ENCODE results near the gene GBP7.

The GBP7 gene

DNA sequence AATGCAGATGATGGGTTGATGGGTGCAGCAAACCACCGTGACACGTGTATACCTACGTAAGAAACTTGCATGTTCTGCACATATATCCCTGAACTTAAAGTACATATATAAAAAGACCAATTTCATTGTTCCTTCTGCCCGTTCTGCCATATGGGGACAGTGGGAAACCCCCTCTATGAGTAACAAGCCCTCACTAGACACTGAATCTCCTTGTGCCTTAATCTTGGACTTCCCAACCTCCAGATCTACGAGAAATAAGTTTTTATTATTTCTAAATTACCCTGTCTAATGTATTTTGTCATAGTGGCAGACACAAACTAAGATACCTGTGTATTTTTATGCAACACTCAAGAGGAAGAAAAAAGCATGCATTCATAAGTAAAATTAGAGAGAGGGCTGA lies 10.0 kb downstream of the GBP7 start:
- no peak for DNase-seq (ENCODE audit: low spot score)
- H3K27ac ChIP-seq = no peak overlapping the region
- ChIA-PET POLR2A (ENCODE audit: low non-redundant PET) (no interaction called here), CTCF (no interaction called here)
- TF ChIP-seq, protein P1, sequence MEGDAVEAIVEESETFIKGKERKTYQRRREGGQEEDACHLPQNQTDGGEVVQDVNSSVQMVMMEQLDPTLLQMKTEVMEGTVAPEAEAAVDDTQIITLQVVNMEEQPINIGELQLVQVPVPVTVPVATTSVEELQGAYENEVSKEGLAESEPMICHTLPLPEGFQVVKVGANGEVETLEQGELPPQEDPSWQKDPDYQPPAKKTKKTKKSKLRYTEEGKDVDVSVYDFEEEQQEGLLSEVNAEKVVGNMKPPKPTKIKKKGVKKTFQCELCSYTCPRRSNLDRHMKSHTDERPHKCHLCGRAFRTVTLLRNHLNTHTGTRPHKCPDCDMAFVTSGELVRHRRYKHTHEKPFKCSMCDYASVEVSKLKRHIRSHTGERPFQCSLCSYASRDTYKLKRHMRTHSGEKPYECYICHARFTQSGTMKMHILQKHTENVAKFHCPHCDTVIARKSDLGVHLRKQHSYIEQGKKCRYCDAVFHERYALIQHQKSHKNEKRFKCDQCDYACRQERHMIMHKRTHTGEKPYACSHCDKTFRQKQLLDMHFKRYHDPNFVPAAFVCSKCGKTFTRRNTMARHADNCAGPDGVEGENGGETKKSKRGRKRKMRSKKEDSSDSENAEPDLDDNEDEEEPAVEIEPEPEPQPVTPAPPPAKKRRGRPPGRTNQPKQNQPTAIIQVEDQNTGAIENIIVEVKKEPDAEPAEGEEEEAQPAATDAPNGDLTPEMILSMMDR (conservative IDR thresholded peaks at IDR 0.05; ENCODE audit: low read depth) = no peak

DNA sequence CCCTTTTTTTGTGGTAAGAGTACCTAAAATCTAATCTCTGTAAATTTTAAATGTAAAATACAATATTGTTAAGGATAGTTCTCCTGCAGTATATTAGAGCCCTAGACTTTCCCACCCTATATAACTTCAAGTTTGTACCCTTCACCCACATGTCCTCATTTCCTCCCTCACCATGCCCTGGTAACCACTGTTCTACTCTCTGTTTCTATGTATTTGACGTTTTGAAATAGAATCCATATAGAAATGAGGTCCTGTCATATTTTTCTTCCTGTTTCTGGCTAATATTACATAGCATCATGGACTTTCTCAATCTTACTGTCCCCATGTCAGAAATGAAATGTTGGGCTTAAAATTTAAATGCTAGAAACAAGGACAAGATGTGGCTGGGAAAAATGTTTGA lies 24.8 kb downstream of the GBP7 start:
- no peak overlapping the region for H3K27ac ChIP-seq
- ChIA-PET POLR2A (ENCODE audit: low non-redundant PET) (no interaction called here), CTCF (no interaction called here)
- no peak for DNase-seq (ENCODE audit: low spot score)
- TF ChIP-seq, protein P1 (conservative IDR thresholded peaks at IDR 0.05; ENCODE audit: low read depth) = no peak

DNA sequence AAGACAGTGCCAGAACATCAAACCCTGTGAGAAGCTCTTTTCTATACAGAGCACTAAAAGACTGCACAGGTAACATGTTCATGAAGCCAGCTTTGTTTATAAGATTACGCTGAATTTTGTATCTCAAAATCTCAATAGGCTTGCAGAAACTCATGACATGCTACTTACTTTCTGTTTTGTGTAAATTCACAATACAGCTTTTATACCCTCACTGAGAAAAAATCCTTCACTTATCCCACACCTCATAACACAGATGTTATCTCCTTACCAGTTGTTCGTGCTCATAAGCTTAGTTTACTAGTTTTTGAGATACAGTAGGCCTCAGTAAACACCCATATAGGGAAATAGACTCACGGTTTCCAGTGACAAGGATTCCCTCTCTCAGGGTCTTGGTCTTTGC lies 25.8 kb downstream of the GBP7 start:
- no peak for DNase-seq (ENCODE audit: low spot score)
- TF ChIP-seq, protein P1 (conservative IDR thresholded peaks at IDR 0.05; ENCODE audit: low read depth) = no peak
- POLR2A ChIA-PET (ENCODE audit: low non-redundant PET) = no interaction called here
- H3K27ac ChIP-seq = no peak overlapping the region
- CTCF ChIA-PET = interaction anchor here (0.6 to 0.7 kb wide), 4 partner anchors 42 to 146 kb away, joined by 3 to 6 read pairs (median 4); no protein-coding TSS in a partner anchor

DNA sequence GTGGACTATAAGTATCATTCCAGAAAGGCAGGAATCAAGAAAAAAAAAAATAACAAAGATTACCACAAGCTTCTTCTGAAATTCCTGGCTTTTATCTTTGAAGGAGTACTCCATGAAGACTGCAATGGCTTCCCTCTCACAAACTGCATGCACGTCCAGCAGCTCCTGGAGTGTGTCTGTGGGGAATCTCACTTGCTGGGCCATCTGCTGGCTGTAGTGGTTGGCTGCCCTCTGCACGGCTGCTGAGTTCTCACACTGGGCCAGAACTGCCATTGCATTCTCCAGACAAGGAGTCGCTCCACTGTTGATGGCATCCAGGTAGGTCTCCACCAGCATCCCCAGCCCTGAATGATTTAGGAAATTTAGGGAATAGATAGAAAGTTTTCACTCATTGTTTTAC lies 26.6 kb downstream of the GBP7 start:
- ChIA-PET POLR2A (ENCODE audit: low non-redundant PET) (no interaction called here), CTCF (interaction anchor here (0.7 kb wide), 1 partner anchor 43 kb away, joined by 3 read pairs; no protein-coding TSS in a partner anchor)
- TF ChIP-seq, protein P1 (conservative IDR thresholded peaks at IDR 0.05; ENCODE audit: low read depth) = no peak
- no peak overlapping the region for H3K27ac ChIP-seq
- DNase-seq (ENCODE audit: low spot score) = no peak

GRCh38 chr1:89147678-89148658 lies 27.8 kb downstream of the GBP7 start:
- CTCF ChIA-PET = no interaction called here
- TF ChIP-seq, protein P1 (conservative IDR thresholded peaks at IDR 0.05; ENCODE audit: low read depth) = no peak
- POLR2A ChIA-PET (ENCODE audit: low non-redundant PET) = no interaction called here
- no peak for DNase-seq (ENCODE audit: low spot score)
- H3K27ac ChIP-seq = no peak overlapping the region

DNA sequence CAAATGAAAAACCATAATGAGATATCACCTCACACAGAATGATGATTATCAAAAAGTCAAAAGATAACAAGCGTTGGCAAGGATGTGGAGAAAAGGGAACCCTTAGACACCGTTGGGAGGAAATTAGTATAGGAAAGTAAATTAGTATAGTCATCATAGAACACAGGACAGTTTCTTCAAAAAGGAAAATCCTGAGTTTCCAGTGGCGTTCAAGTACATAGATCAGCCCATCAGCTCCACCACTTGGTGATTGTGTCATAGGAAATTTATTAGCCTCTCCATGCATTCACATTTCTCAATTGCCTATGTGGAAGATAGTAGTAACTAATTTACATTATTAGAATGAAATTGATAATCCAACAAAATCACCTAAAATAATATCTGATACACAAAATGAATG lies 29.1 kb downstream of the GBP7 start:
- CTCF ChIA-PET = interaction anchor here (0.5 kb wide), 1 partner anchor 123 kb away, joined by 3 read pairs; no protein-coding TSS in a partner anchor
- TF ChIP-seq, protein P1 (conservative IDR thresholded peaks at IDR 0.05; ENCODE audit: low read depth) = no peak
- POLR2A ChIA-PET (ENCODE audit: low non-redundant PET) = no interaction called here
- H3K27ac ChIP-seq = no peak overlapping the region
- no peak for DNase-seq (ENCODE audit: low spot score)
